ENCODE results near the gene MOCOS. TPM values are rescaled to one million over a fixed set of nuclear protein-coding genes. Genes with fewer than 3 reads are reported as not detected.

Gene MOCOS
- total RNA-seq, 1 experiment from 2014 or later: 12.1 TPM

DNA sequence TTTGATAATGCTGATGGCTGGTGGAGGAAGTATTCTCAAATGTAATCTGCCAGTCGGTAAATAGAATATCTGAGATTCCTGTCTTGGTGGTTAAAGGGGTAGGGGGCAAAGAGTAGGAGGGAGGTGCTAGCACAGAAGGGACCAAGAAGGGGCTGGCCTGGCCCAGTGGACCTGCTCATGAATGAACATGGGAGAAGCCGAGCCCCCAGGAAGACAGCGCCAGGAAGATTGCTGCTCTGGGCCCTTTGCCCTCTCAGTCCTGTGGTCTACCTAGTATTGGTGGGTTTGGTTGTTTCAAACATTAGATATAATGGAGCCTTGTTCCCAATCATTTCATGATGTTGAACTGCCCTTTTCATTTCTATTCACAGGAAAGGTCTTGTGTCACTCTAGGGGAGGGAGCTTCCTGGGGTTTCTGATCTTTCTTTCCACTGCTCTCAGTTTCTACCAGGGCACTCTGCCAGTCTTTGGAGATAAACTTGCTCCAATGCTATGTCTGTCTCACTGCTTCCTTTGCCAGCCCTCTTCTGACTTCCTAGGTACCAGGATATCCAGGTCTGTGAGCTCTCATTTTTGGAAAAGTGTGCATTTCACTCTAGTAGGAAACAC, 5.3 kb upstream of the MOCOS start:
- TF ChIP-seq SRF (IDR thresholded peaks at IDR 0.05; ENCODE audit: low read depth) (no peak), JUND (IDR thresholded peaks at IDR 0.05) (no peak), POLR2AphosphoS5 (IDR thresholded peaks at IDR 0.05; ENCODE audit: low read depth, low read length) (no peak), SP1 (IDR thresholded peaks at IDR 0.05; ENCODE audit: low read depth) (no peak), TCF7L2 (IDR thresholded peaks at IDR 0.05; ENCODE audit: borderline replicate concordance, extremely low read depth, insufficient read depth, insufficient read length) (no peak), EGR1 (IDR thresholded peaks at IDR 0.05; ENCODE audit: low read depth) (no peak), ELF1 (IDR thresholded peaks at IDR 0.05; ENCODE audit: borderline replicate concordance, low read depth) (no peak), ZBTB33 (IDR thresholded peaks at IDR 0.05; ENCODE audit: extremely low read depth, insufficient replicate concordance, low read length) (no peak), CEBPB (IDR thresholded peaks at IDR 0.05; ENCODE audit: low read depth) (no peak), POLR2A (IDR thresholded peaks at IDR 0.05; ENCODE audit: borderline replicate concordance, extremely low read depth, insufficient read depth, insufficient read length) (no peak), YY1 (IDR thresholded peaks at IDR 0.05; ENCODE audit: extremely low read depth, insufficient replicate concordance, low read depth, low read length) (no peak), CBX3 (IDR thresholded peaks at IDR 0.05; ENCODE audit: low read depth) (no peak), MAX (IDR thresholded peaks at IDR 0.05) (no peak), ZNF274 (IDR thresholded peaks at IDR 0.05; ENCODE audit: low read depth, low read length) (no peak), RAD21 (IDR thresholded peaks at IDR 0.05; ENCODE audit: low read depth) (no peak), ZFX (IDR thresholded peaks at IDR 0.05) (no peak), EZH2phosphoT487 (IDR thresholded peaks at IDR 0.05; ENCODE audit: borderline replicate concordance) (no peak)
- TF ChIP-seq, protein P1, sequence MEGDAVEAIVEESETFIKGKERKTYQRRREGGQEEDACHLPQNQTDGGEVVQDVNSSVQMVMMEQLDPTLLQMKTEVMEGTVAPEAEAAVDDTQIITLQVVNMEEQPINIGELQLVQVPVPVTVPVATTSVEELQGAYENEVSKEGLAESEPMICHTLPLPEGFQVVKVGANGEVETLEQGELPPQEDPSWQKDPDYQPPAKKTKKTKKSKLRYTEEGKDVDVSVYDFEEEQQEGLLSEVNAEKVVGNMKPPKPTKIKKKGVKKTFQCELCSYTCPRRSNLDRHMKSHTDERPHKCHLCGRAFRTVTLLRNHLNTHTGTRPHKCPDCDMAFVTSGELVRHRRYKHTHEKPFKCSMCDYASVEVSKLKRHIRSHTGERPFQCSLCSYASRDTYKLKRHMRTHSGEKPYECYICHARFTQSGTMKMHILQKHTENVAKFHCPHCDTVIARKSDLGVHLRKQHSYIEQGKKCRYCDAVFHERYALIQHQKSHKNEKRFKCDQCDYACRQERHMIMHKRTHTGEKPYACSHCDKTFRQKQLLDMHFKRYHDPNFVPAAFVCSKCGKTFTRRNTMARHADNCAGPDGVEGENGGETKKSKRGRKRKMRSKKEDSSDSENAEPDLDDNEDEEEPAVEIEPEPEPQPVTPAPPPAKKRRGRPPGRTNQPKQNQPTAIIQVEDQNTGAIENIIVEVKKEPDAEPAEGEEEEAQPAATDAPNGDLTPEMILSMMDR (IDR thresholded peaks at IDR 0.05 in 2 of 3, conservative IDR thresholded peaks at IDR 0.05 in 1 of 3; ENCODE audit: borderline replicate concordance in 1 of 3, insufficient read depth in 1 of 3, low read depth in 2 of 3, low read length in 2 of 3): no peak
- TF ChIP-seq, protein P2, sequence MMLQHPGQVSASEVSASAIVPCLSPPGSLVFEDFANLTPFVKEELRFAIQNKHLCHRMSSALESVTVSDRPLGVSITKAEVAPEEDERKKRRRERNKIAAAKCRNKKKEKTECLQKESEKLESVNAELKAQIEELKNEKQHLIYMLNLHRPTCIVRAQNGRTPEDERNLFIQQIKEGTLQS (IDR thresholded peaks at IDR 0.05): no peak
- 0 out of 4 replicates have a peak, but pooled peaks cover 0 to 5% of the 10 kb centered on the region in 2 experiments for H3K36me3 ChIP-seq (ENCODE audit: control insufficient read depth in 1 of 2, insufficient read depth in 2 of 2, low read length in 2 of 2)
- no peak overlapping the region for H3K27ac ChIP-seq (ENCODE audit: low read depth, low read length)
- ChIA-PET RAD21 (ENCODE audit: low non-redundant PET in 1 of 2, low total read pairs in 2 of 2, uncharacterized antibody in 2 of 2, unreplicated experiment in 2 of 2) (no interaction called here), POLR2A (no interaction called here), CTCF (no interaction called here)
- H3K4me3 ChIP-seq (replicated peaks in 1 of 2; ENCODE audit: low read depth in 1 of 2, low read length in 2 of 2): no peak overlapping the region
- no peak overlapping the region for H3K9ac ChIP-seq (ENCODE audit: low read length)
- no peaks in the 10 kb centered on the region for H3K9me2 ChIP-seq (ENCODE audit: insufficient read depth)
- H3K4me2 ChIP-seq (ENCODE audit: low read length): no peak overlapping the region
- no peak for DNase-seq (ENCODE audit: low read depth, low spot score)
- no TSS peak for BruUV-seq (replicated peaks)
- H4K20me1 ChIP-seq (ENCODE audit: insufficient read depth): no peaks in the 10 kb centered on the region
- H3K4me1 ChIP-seq (ENCODE audit: control insufficient read depth in 1 of 2, insufficient read depth in 2 of 2, low read length in 2 of 2): peaks cover 0 to 9% of the 10 kb centered on the region in 2 experiments; a peak in 2 of 4 replicates
- no peak for ATAC-seq
- H3K79me2 ChIP-seq (ENCODE audit: insufficient read depth, low read length): no peaks in the 10 kb centered on the region
- H2AFZ ChIP-seq (ENCODE audit: low read depth, low read length, poor library complexity, severe bottlenecking): no peak overlapping the region
- H3K27me3 ChIP-seq (ENCODE audit: insufficient read depth, low read length): no peaks in the 10 kb centered on the region
- H3K9me3 ChIP-seq (ENCODE audit: control insufficient read depth in 1 of 2, insufficient read depth in 1 of 2, low read depth in 1 of 2, low read length in 2 of 2): no peaks in the 10 kb centered on the region
- intact Hi-C loops (cut with micrococcal nuclease): no loop called here
